Gastrocnemius medialis (tissue), 4 donors: ENCODE results near the gene YPEL1. TPM values are rescaled to one million over a fixed set of nuclear protein-coding genes. Genes with fewer than 3 reads are reported as not detected.
"Not testable (repeated sequence)": the region's sequence is repeated elsewhere in the genome, so short reads cannot be mapped to it uniquely, and the experiment has no call there.

Experiments used
- ATAC-seq, 2 donors: fragments of 150-250 bp; one replicate each; pipeline ENCODE4 v1.9.1; 2016
- DNase-seq, 2 donors: peaks; one replicate each; pipeline ENCODE4 v3.0.0-alpha.2; 2019
- H3K27ac ChIP-seq, 4 donors: fragments of 200-600 bp; sonication (generic); 1 replicate in 1 of 4; 2 replicates in 3 of 4; pipeline ENCODE4 v1.5.1; 2016 to 2018; ENCODE audit warnings: mild to moderate bottlenecking in 2 of 4, moderate library complexity in 1 of 4
- H3K27me3 ChIP-seq, 3 donors: fragments of 200-600 bp; sonication (generic) in 2 of 3; 1 replicate in 1 of 3; 2 replicates in 2 of 3; pipeline versions ENCODE4 v1.5.1 to v1.6.0; 2016 to 2019; ENCODE audit warnings: mild to moderate bottlenecking in 1 of 3, moderate library complexity in 1 of 3
- H3K36me3 ChIP-seq, 2 donors: fragments of 200-600 bp; sonication (generic) in 1 of 2; one replicate each; pipeline ENCODE4 v1.5.1; 2017 to 2018
- H3K4me1 ChIP-seq, 2 donors: fragments of 200-600 bp; sonication (generic) in 1 of 2; one replicate each; pipeline ENCODE4 v1.5.1; 2016 to 2017; ENCODE audit warnings: mild to moderate bottlenecking in 2 of 2
- H3K4me3 ChIP-seq, 4 donors: fragments of 200-600 bp; sonication (generic) in 3 of 4; 1 replicate in 1 of 4; 2 replicates in 3 of 4; pipeline ENCODE4 v1.5.1; 2016 to 2019; ENCODE audit warnings: mild to moderate bottlenecking in 2 of 4
- H3K9me3 ChIP-seq, 3 donors: fragments of 200-600 bp; sonication (generic) in 2 of 3; 1 replicate in 1 of 3; 2 replicates in 2 of 3; pipeline ENCODE4 v1.5.1; 2016 to 2019
- POLR2A ChIP-seq, 2 donors: fragments of 450-650 bp; IDR thresholded peaks; one replicate each; pipeline ENCODE4 v1.6.1; 2017; ENCODE audit warnings: antibody characterized with exemption in 2 of 2, mild to moderate bottlenecking in 2 of 2, moderate library complexity in 2 of 2
- in situ Hi-C, 4 donors: fragments of 200-750 bp; cut with MboI; loops; one replicate each; pipeline versions ENCODE4 v1.15.0 to v1.8.0; 2017; ENCODE audit warnings: low sequenced_read_pairs in 4 of 4
- intact Hi-C: fragments of 100-400 bp; cut with DNase I; formaldehyde crosslinking; loops from one replicate; pipeline ENCODE4 v1.15.1; 2023; ENCODE audit warnings: low total_unique reads
- total RNA-seq, 4 donors: library from RNA; depleted of rRNA; stranded (reverse); fragments of >200 nt; gene quantifications; one replicate each; pipeline versions ENCODE4 v1.1.0 to v1.2.3, GENCODE V29; 2016
- TF ChIP-seq, protein P1 (sequence below), 5 experiments: fragments of 450-650 bp in 3 of 5; fragments of 200-600 bp in 2 of 5; sonication (generic) in 2 of 5; IDR thresholded peaks in 4 of 5; conservative IDR thresholded peaks in 1 of 5; 1 replicate in 4 of 5; 2 replicates in 1 of 5; pipeline ENCODE4 v1.5.1; 2016 to 2019; ENCODE audit warnings: antibody characterized with exemption in 5 of 5, mild to moderate bottlenecking in 3 of 5, moderate library complexity in 3 of 5

Gene YPEL1
- total RNA-seq, 4 donors from 2014 or later = 23.6 to 42.1 (median 36.4) TPM

DNA sequence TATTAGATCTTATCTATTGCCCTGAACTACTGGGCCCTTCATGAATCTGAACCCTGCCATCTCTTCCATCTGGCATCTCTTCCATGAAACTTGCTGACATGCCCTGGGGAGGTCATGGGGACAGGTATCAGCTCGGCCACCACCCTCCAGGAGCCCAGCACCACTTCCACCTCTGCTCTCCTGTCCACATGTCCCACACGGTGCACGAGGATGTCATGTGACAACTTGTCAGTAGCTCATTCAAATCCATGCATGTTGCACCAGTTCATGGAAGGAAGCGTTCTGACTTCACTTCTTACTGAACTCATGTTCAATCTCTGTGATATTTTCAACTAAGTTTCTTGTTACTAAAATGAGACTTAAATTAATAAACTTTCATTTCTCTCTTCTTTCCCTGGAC, 16.6 kb downstream of the YPEL1 start:
- TF ChIP-seq POLR2A (IDR thresholded peaks at IDR 0.05) = no peak
- TF ChIP-seq, protein P1, sequence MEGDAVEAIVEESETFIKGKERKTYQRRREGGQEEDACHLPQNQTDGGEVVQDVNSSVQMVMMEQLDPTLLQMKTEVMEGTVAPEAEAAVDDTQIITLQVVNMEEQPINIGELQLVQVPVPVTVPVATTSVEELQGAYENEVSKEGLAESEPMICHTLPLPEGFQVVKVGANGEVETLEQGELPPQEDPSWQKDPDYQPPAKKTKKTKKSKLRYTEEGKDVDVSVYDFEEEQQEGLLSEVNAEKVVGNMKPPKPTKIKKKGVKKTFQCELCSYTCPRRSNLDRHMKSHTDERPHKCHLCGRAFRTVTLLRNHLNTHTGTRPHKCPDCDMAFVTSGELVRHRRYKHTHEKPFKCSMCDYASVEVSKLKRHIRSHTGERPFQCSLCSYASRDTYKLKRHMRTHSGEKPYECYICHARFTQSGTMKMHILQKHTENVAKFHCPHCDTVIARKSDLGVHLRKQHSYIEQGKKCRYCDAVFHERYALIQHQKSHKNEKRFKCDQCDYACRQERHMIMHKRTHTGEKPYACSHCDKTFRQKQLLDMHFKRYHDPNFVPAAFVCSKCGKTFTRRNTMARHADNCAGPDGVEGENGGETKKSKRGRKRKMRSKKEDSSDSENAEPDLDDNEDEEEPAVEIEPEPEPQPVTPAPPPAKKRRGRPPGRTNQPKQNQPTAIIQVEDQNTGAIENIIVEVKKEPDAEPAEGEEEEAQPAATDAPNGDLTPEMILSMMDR (IDR thresholded peaks at IDR 0.05 in 4 of 5, conservative IDR thresholded peaks at IDR 0.05 in 1 of 5) = no peak
- peaks cover 21 to 25% of the 10 kb centered on the region in 2 donors for H3K4me1 ChIP-seq
- H3K9me3 ChIP-seq = no peaks in the 10 kb centered on the region
- H3K36me3 ChIP-seq = no peaks in the 10 kb centered on the region
- intact Hi-C loops (no loop called here), in situ Hi-C loops (loop anchor here in 3 of 4 donors (10.0 kb wide), 2 partner anchors 216 to 226 kb away; no protein-coding TSS in a partner anchor)
- H3K27me3 ChIP-seq = no peaks in the 10 kb centered on the region
- peak; percentile 27 to 35 for DNase-seq
- H3K27ac ChIP-seq = peak overlapping the region; percentile 53 to 82 (median 72)
- H3K4me3 ChIP-seq = no peak overlapping the region
- no peak for ATAC-seq

DNA sequence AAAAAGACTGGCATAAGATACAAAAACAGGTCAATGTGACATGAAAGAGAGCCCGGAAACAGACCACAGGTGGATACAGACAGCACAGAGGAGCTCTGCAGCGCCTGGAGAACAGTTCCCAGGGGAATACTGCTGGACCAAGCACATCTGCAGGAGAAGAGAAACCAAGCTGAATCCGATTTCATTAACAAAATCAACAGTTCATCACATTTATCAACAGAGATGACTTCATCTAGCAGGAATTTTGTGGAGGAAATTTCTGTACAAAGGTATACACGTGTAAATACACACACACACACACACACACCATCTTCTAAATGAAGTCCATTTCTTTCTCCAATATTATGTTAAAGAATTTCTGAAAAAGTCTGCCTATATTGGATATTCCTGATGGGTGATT, 17.1 kb downstream of the YPEL1 start:
- in situ Hi-C loops = loop anchor here in 3 of 4 donors (10.0 kb wide), 2 partner anchors 216 to 226 kb away; no protein-coding TSS in a partner anchor
- DNase-seq (no peak), ATAC-seq (no peak)
- peak overlapping the region; percentile 53 to 82 (median 72) for H3K27ac ChIP-seq
- H3K4me1 ChIP-seq = peaks cover 26 to 30% of the 10 kb centered on the region in 2 donors
- TF ChIP-seq, protein P1 (IDR thresholded peaks at IDR 0.05 in 4 of 5, conservative IDR thresholded peaks at IDR 0.05 in 1 of 5) = no peak
- TF ChIP-seq POLR2A (IDR thresholded peaks at IDR 0.05) = no peak
- H3K9me3 ChIP-seq = no peaks in the 10 kb centered on the region
- H3K4me3 ChIP-seq = no peak overlapping the region
- H3K36me3 ChIP-seq = no peaks in the 10 kb centered on the region
- no peaks in the 10 kb centered on the region for H3K27me3 ChIP-seq
- intact Hi-C loops = no loop called here

DNA sequence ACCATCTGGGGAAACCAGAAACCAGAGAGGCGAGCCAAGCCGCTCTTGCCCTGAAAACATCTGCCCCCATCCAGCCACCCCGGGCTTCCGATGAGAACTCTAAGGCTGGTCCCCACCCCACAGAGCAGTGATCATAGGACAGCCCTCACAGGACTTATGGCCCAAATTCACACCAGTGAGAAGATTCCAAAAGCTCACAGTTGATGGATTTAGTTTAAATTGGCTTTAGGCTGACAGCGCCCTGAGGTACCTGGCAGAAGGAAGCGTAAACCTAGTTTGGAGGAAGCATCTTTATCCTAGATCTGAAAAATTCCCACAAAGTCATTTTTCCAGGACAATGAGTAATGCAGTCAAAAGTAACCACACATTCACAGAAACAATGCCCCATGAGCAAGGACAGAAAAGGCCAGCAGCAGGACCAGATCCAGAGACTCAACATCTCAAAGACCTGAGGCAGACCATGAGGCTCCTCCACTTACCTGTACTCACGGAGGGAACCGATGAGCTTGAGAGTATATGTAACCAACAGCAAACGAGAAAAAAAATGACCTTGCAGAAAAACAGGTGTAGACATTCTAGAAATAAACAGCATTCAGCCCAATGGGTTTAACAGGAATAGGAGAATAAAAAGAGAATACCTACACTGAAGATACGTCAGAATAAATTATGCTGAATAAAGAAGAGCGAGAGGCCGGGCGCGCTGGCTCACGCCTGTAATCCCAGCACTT, 19.0 kb downstream of the YPEL1 start:
- H3K27ac ChIP-seq = peak overlapping the region; percentile 75 to 82 (median 81)
- intact Hi-C loops, H3K4me3 ChIP-seq, H3K9me3 ChIP-seq, DNase-seq, H3K27me3 ChIP-seq, H3K36me3 ChIP-seq: not testable (repeated sequence)
- in situ Hi-C loops = loop anchor here in 3 of 4 donors (10.0 kb wide), 2 partner anchors 218 to 228 kb away; no protein-coding TSS in a partner anchor
- peaks cover 25 to 39% of the 10 kb centered on the region in 2 donors for H3K4me1 ChIP-seq
- peak; percentile 22 to 28 for ATAC-seq

DNA sequence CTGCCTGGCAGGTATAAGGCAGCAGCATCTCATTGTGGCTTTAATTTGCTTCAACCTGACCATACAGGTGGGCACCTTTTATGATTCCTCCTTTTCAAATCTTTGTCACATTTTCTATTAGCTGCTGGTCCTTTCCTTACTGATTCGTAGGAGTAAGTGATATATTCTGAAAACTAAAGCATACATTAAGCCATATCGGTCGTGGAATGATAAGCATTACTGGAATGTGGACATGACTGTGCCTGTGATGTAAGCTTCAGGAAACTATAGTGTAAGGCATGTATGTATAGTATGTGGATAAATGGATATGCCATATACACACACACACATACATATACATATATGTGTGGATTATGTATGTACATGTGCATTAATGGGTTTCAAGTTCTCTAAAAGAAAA, 20.8 kb downstream of the YPEL1 start:
- DNase-seq = no peak
- peak overlapping the region; percentile 75 to 82 (median 81) for H3K27ac ChIP-seq
- TF ChIP-seq, protein P1 (IDR thresholded peaks at IDR 0.05 in 4 of 5, conservative IDR thresholded peaks at IDR 0.05 in 1 of 5) = no peak
- TF ChIP-seq POLR2A (IDR thresholded peaks at IDR 0.05) = no peak
- H3K9me3 ChIP-seq = no peaks in the 10 kb centered on the region
- H3K4me1 ChIP-seq = peaks cover 24 to 39% of the 10 kb centered on the region in 2 donors
- no peak for ATAC-seq
- H3K4me3 ChIP-seq = no peak overlapping the region
- H3K27me3 ChIP-seq = no peaks in the 10 kb centered on the region
- H3K36me3 ChIP-seq = peaks cover 0 to 4% of the 10 kb centered on the region in 2 donors
- in situ Hi-C loops (loop anchor here (5.0 to 10.0 kb wide), 3 partner anchors 220 to 230 kb away; no protein-coding TSS in a partner anchor), intact Hi-C loops (loop anchor here (1.0 to 5.0 kb wide), 4 partner anchors 21 to 152 kb away; partner anchors contain the start of genes MAPK1 and YPEL1)
